PFSK-1 (cell line): ENCODE measurements around the gene UMODL1.

Source experiments
- POLR2AphosphoS5 ChIP-seq: IDR thresholded peaks from 2 replicates; pipeline ENCODE4 v1.6.1; 2012; ENCODE audit warnings: low read depth, mild to moderate bottlenecking, control low read depth, low read length, moderate library complexity
- REST ChIP-seq, 2 experiments: IDR thresholded peaks; 2 replicates each; pipeline versions ENCODE4 v1.6.1 to v1.8.0; 2011 to 2012; ENCODE audit warnings: low read depth in 2 of 2, low read length in 2 of 2, control low read depth in 1 of 2, inconsistent platforms in 1 of 2, mild to moderate bottlenecking in 1 of 2, moderate library complexity in 1 of 2; ENCODE audit not compliant: insufficient read depth in 1 of 2
- SIN3A ChIP-seq: IDR thresholded peaks from 2 replicates; pipeline ENCODE4 v1.6.1; 2012; ENCODE audit warnings: mild to moderate bottlenecking, low read length, moderate library complexity, borderline replicate concordance; ENCODE audit not compliant: insufficient read depth

GRCh38 chr21:42032968-42033367 is 38.1 kb upstream of the UMODL1 start:
- TF ChIP-seq POLR2AphosphoS5 (no peak), REST (IDR thresholded peaks at IDR 0.05; ENCODE audit: insufficient read depth in 1 of 2, low read depth in 2 of 2, low read length in 2 of 2) (no peak), SIN3A (no peak)
